H1 (cell line): Measurements from ENCODE around the gene DPEP2NB. TPM values are rescaled to one million over a fixed set of nuclear protein-coding genes. Genes with fewer than 3 reads are reported as not detected.

ENCODE experiments used
- CTCF ChIA-PET: fragments of 300-600 bp; sonication (Branson Sonifier 250); formaldehyde crosslinking; loops from one replicate; lab custom pipeline; 2021; ENCODE audit not compliant: partially characterized antibody; lab: Charles Lee
- POLR2A ChIA-PET: fragments of 300-600 bp; sonication (Branson Sonifier 250); formaldehyde crosslinking; loops from one replicate; lab custom pipeline; 2021; ENCODE audit warnings: inconsistent platforms; ENCODE audit not compliant: partially characterized antibody; lab: Charles Lee
- DNase-seq, 2 experiments: peaks; one replicate each; pipeline versions ENCODE4 v3.0.0 to v3.0.0-alpha.2; 2010 to 2022; ENCODE audit warnings: low spot score in 2 of 2, low read depth in 1 of 2, mixed read lengths in 1 of 2
- FAIRE-seq: peaks from 2 replicates; lab custom pipeline; 2011; peaks lifted over from hg19 to GRCh38; lab: Jason Lieb, UNC
- H2AFZ ChIP-seq: 2 replicates; pipeline ENCODE4 v1.8.1; 2012; ENCODE audit warnings: low read length, inconsistent platforms
- H2AK5ac ChIP-seq: 2 replicates; pipeline ENCODE4 v1.6.1; 2013; ENCODE audit warnings: low read depth, low read length
- H2BK120ac ChIP-seq: replicated peaks from 2 replicates; pipeline ENCODE3; 2013; ENCODE audit warnings: low read depth, low read length, inconsistent platforms
- H2BK12ac ChIP-seq: 2 replicates; pipeline ENCODE4 v1.6.1; 2013; ENCODE audit warnings: low read depth, low read length
- H2BK15ac ChIP-seq: 2 replicates; pipeline ENCODE4 v1.6.1; 2013; ENCODE audit warnings: low read length
- H2BK20ac ChIP-seq: 2 replicates; pipeline ENCODE4 v1.6.1; 2013; ENCODE audit warnings: low read length
- H2BK5ac ChIP-seq: 2 replicates; pipeline ENCODE4 v1.6.1; 2013; ENCODE audit warnings: low read depth, low read length
- H3K14ac ChIP-seq: 2 replicates; pipeline ENCODE4 v1.6.1; 2013; ENCODE audit warnings: inconsistent platforms; ENCODE audit not compliant: insufficient read length
- H3K18ac ChIP-seq: 2 replicates; pipeline ENCODE4 v1.6.1; 2013; ENCODE audit warnings: low read length; ENCODE audit errors: extremely low read depth
- H3K23ac ChIP-seq: 2 replicates; pipeline ENCODE4 v1.6.1; 2013; ENCODE audit warnings: inconsistent platforms; ENCODE audit not compliant: insufficient read length
- H3K23me2 ChIP-seq: 2 replicates; pipeline ENCODE4 v1.6.1; 2013; ENCODE audit warnings: low read depth, low read length
- H3K27ac ChIP-seq: 2 replicates; pipeline ENCODE4 v1.6.1; 2011; ENCODE audit warnings: low read depth, low read length, inconsistent platforms
- H3K27me3 ChIP-seq, 4 experiments: replicated peaks in 1 of 4; 1 replicate in 1 of 4; 2 replicates in 3 of 4; pipeline versions ENCODE4 v1.6.1 to v1.8.1; 2011 to 2013; ENCODE audit warnings: low read length in 3 of 4, mild to moderate bottlenecking in 3 of 4, inconsistent platforms in 2 of 4, mixed read lengths in 2 of 4, moderate library complexity in 1 of 4; ENCODE audit not compliant: control insufficient read depth in 3 of 4, insufficient read depth in 3 of 4; ENCODE audit errors: extremely low read depth in 1 of 4
- H3K36me3 ChIP-seq, 4 experiments: 2 replicates each; pipeline versions ENCODE4 v1.6.1 to v1.8.1; 2011 to 2013; ENCODE audit warnings: mild to moderate bottlenecking in 4 of 4, low read length in 3 of 4, moderate library complexity in 2 of 4, control low read depth in 1 of 4, inconsistent platforms in 1 of 4; ENCODE audit not compliant: insufficient read depth in 4 of 4, control insufficient read depth in 2 of 4
- H3K4ac ChIP-seq: replicated peaks from 2 replicates; pipeline ENCODE3; 2013; ENCODE audit warnings: low read length, low read depth, mixed read lengths, inconsistent platforms; ENCODE audit not compliant: insufficient read length
- H3K4me1 ChIP-seq, 4 experiments: replicated peaks in 1 of 4; 1 replicate in 1 of 4; 2 replicates in 3 of 4; pipeline versions ENCODE4 v1.6.1 to v1.8.1; 2011 to 2013; ENCODE audit warnings: low read length in 3 of 4, inconsistent platforms in 2 of 4, mixed read lengths in 1 of 4; ENCODE audit not compliant: insufficient read depth in 4 of 4, control insufficient read depth in 3 of 4
- H3K4me2 ChIP-seq, 2 experiments: 2 replicates each; pipeline versions ENCODE4 v1.6.1 to v1.8.1; 2011 to 2013; ENCODE audit warnings: low read depth in 2 of 2, low read length in 2 of 2, control low read depth in 1 of 2, inconsistent platforms in 1 of 2, mild to moderate bottlenecking in 1 of 2; ENCODE audit not compliant: insufficient read depth in 1 of 2
- H3K4me3 ChIP-seq, 4 experiments: fragments of 200-600, 300-600 bp in 1 of 4; sonication (generic), shearing (Covaris generic), sonication (Bioruptor Twin) in 1 of 4; 2 replicates each; pipeline versions ENCODE4 v1.5.1 to v1.8.1; 2011 to 2016; ENCODE audit warnings: low read length in 4 of 4, low read depth in 3 of 4, control low read depth in 2 of 4, inconsistent platforms in 2 of 4, mild to moderate bottlenecking in 2 of 4, mixed read lengths in 1 of 4, moderate library complexity in 1 of 4; ENCODE audit not compliant: insufficient read depth in 2 of 4; ENCODE audit errors: extremely low read depth in 1 of 4
- H3K56ac ChIP-seq: replicated peaks from 2 replicates; pipeline ENCODE3; 2013; ENCODE audit warnings: low read depth, mild to moderate bottlenecking, mixed read lengths, low read length, inconsistent platforms; ENCODE audit not compliant: insufficient read length
- H3K79me1 ChIP-seq: 2 replicates; pipeline ENCODE4 v1.6.1; 2013; ENCODE audit warnings: low read depth, low read length, control low read depth
- H3K79me2 ChIP-seq, 2 experiments: 2 replicates each; pipeline versions ENCODE4 v1.6.1 to v1.8.1; 2012 to 2013; ENCODE audit warnings: low read length in 2 of 2, mild to moderate bottlenecking in 2 of 2, inconsistent platforms in 1 of 2; ENCODE audit not compliant: insufficient read depth in 2 of 2, control insufficient read depth in 1 of 2
- H3K9ac ChIP-seq, 4 experiments: replicated peaks in 1 of 4; 1 replicate in 1 of 4; 2 replicates in 3 of 4; pipeline versions ENCODE4 v1.6.1 to v1.8.1; 2011 to 2013; ENCODE audit warnings: low read depth in 3 of 4, low read length in 3 of 4, control low read depth in 2 of 4, mild to moderate bottlenecking in 2 of 4, moderate library complexity in 2 of 4, inconsistent platforms in 1 of 4; ENCODE audit errors: extremely low read depth in 1 of 4
- H3K9me3 ChIP-seq, 2 experiments: 2 replicates each; pipeline versions ENCODE4 v1.6.1 to v1.8.1; 2012 to 2013; ENCODE audit warnings: mild to moderate bottlenecking in 2 of 2, moderate library complexity in 2 of 2, control low read depth in 1 of 2, inconsistent platforms in 1 of 2, low read depth in 1 of 2, low read length in 1 of 2, mixed read lengths in 1 of 2; ENCODE audit not compliant: insufficient read depth in 2 of 2
- H4K20me1 ChIP-seq, 2 experiments: replicated peaks in 1 of 2; 2 replicates each; pipeline versions ENCODE3 to v1.8.1; 2011 to 2013; ENCODE audit warnings: inconsistent platforms in 2 of 2, low read length in 2 of 2, mild to moderate bottlenecking in 1 of 2; ENCODE audit not compliant: insufficient read depth in 2 of 2, control insufficient read depth in 1 of 2
- H4K5ac ChIP-seq: 2 replicates; pipeline ENCODE4 v1.6.1; 2013; ENCODE audit warnings: low read length, low read depth, mixed read lengths, inconsistent platforms; ENCODE audit not compliant: insufficient read length
- H4K8ac ChIP-seq: 2 replicates; pipeline ENCODE4 v1.8.0; 2013; ENCODE audit warnings: mild to moderate bottlenecking, moderate library complexity, low read length, inconsistent platforms; ENCODE audit not compliant: insufficient read depth; ENCODE audit errors: extremely low read depth
- H4K91ac ChIP-seq: replicated peaks from 2 replicates; pipeline ENCODE3; 2013; ENCODE audit warnings: low read length, mixed read lengths, inconsistent platforms; ENCODE audit not compliant: insufficient read length
- CEBPB ChIP-seq: IDR thresholded peaks from 2 replicates; pipeline ENCODE4 v1.6.1; 2012; ENCODE audit warnings: low read depth, low read length
- E2F6 ChIP-seq: IDR thresholded peaks from 2 replicates; pipeline ENCODE4 v1.6.1; 2012; ENCODE audit warnings: inconsistent platforms
- KDM1A ChIP-seq: fragments of 200-600, 300-600 bp; sonication (generic); IDR thresholded peaks from 2 replicates; pipeline ENCODE4 v1.7.1; 2016; ENCODE audit warnings: mild to moderate bottlenecking, low read length, borderline replicate concordance
- KDM4A ChIP-seq: IDR thresholded peaks from one replicate; pipeline ENCODE4 v1.7.1; 2012; ENCODE audit warnings: low read depth, mild to moderate bottlenecking, moderate library complexity, low read length, inconsistent platforms; ENCODE audit not compliant: severe bottlenecking
- MAX ChIP-seq: IDR thresholded peaks from 2 replicates; pipeline ENCODE4 v1.6.1; 2012; ENCODE audit warnings: inconsistent platforms
- NANOG ChIP-seq: IDR thresholded peaks from 2 replicates; pipeline ENCODE4 v1.6.1; 2011; ENCODE audit warnings: low read length, low read depth, mild to moderate bottlenecking, inconsistent platforms; ENCODE audit not compliant: insufficient read depth, poor library complexity, severe bottlenecking
- NRF1 ChIP-seq: IDR thresholded peaks from 2 replicates; pipeline ENCODE4 v1.6.1; 2011; ENCODE audit warnings: mild to moderate bottlenecking, low read depth, low read length, improper control_type of control experiment
- RFX5 ChIP-seq: IDR thresholded peaks from 2 replicates; pipeline ENCODE4 v1.6.1; 2011; ENCODE audit warnings: low read depth, low read length, improper control_type of control experiment, borderline replicate concordance
- SRF ChIP-seq: IDR thresholded peaks from 2 replicates; pipeline ENCODE4 v1.6.1; 2011; ENCODE audit warnings: mild to moderate bottlenecking, low read depth, low read length, moderate library complexity
- USF2 ChIP-seq: IDR thresholded peaks from 2 replicates; pipeline ENCODE4 v1.6.1; 2011; ENCODE audit warnings: low read length, improper control_type of control experiment
- WGBS, 2 experiments: shearing (Covaris generic) in 1 of 2; methylation state at CpG; one replicate each; pipeline versions ENCODE4 v1.1.6 to v1.1.7; 2013 to 2015; ENCODE audit warnings: low lambda C conversion rate in 2 of 2, mixed read lengths in 2 of 2, inconsistent platforms in 1 of 2, low coverage in 1 of 2, missing lambda C conversion rate in 1 of 2; ENCODE audit not compliant: insufficient replicate concordance in 2 of 2, insufficient coverage in 1 of 2, insufficient read length in 1 of 2; ENCODE audit errors: extremely low coverage in 1 of 2, missing lambda C conversion rate in 1 of 2; 5-methylcytosine and 5-hydroxymethylcytosine counted together
- polyA plus RNA-seq, 7 experiments: library from polyadenylated mRNA; depleted of rRNA in 3 of 7; stranded (reverse) in 5 of 7; unstranded in 2 of 7; fragments of >200 nt in 5 of 7; fragments of 200-250 nt in 2 of 7; gene quantifications; 1 replicate in 5 of 7; 2 replicates in 1 of 7; 4 replicates in 1 of 7; pipeline versions ENCODE4 v1.2.1 to v1.2.3, GENCODE V29; 2011 to 2013; ENCODE audit warnings: missing spikeins in 2 of 7, mixed read lengths in 2 of 7
- total RNA-seq: library from RNA; stranded (reverse); fragmentation: NEBNext Ultra II Directional; extraction: Animal tissue kit (Norgen Biotek cat#: 25700); gene quantifications from 2 replicates; pipeline ENCODE4 v1.2.1, GENCODE V29; 2021

The DPEP2NB gene
- total and polyA plus RNA-seq, 2 of the 8 experiments (the other 6 are each of a cell fraction or from before 2014, with no cell fraction given), result not detected

- H2BK120ac ChIP-seq, result no peak overlapping the region
- no peak overlapping the region for H2AFZ ChIP-seq
- H3K79me1 ChIP-seq, result no peaks in the 10 kb centered on the region; the same call in 1 of the 2 replicates
- H3K9ac ChIP-seq, result no peak overlapping the region
- no peak overlapping the region for H4K91ac ChIP-seq
- H2AK5ac ChIP-seq, result no peak overlapping the region
- FAIRE-seq (no peak), DNase-seq (no peak)
- H3K36me3 ChIP-seq, result peaks cover 2 to 6% (median 3%) of the 10 kb centered on the region in 4 experiments; a peak in 4 of 8 replicates
- no peak overlapping the region for H3K4ac ChIP-seq
- no peak overlapping the region for H2BK12ac ChIP-seq
- no peak overlapping the region for H3K4me2 ChIP-seq
- ChIA-PET CTCF (interaction anchor here (0.6 to 3.0 kb wide), 6 partner anchors 10 to 96 kb away, joined by 3 to 10 read pairs (median 4); no protein-coding TSS in a partner anchor), POLR2A (interaction anchor here (1.1 to 3.6 kb wide), 2 partner anchors 12 to 15 kb away, joined by 3 to 17 read pairs; partner anchors contain the start of genes DDX28 and DUS2)
- no peak overlapping the region for H4K5ac ChIP-seq
- no peak overlapping the region for H2BK15ac ChIP-seq
- H3K23ac ChIP-seq, result no peak overlapping the region
- no peak overlapping the region for H3K27ac ChIP-seq
- H3K9me3 ChIP-seq, result no peaks in the 10 kb centered on the region
- no peak overlapping the region for H2BK5ac ChIP-seq
- no peaks in the 10 kb centered on the region for H3K23me2 ChIP-seq
- H4K20me1 ChIP-seq, result no peaks in the 10 kb centered on the region
- H3K4me1 ChIP-seq, result no peaks in the 10 kb centered on the region
- WGBS, 2 experiments, result 92% methylated on average over 9 of the region's 9 CpGs; no CpG with 5 or more reads in 1 of the 2 experiments
- no peak overlapping the region for H3K14ac ChIP-seq
- H3K56ac ChIP-seq, result no peak overlapping the region
- H3K79me2 ChIP-seq, result no peaks in the 10 kb centered on the region
- no peak overlapping the region for H3K18ac ChIP-seq
- no peaks in the 10 kb centered on the region for H3K27me3 ChIP-seq
- H4K8ac ChIP-seq, result no peak overlapping the region
- H2BK20ac ChIP-seq, result no peak overlapping the region
- H3K4me3 ChIP-seq, result no peak overlapping the region
- no peak for TF ChIP-seq KDM1A
- TF ChIP-seq RFX5, result no peak
- no peak for TF ChIP-seq CEBPB
- no peak for TF ChIP-seq NRF1
- TF ChIP-seq E2F6, result no peak
- TF ChIP-seq SRF, result no peak
- no peak for TF ChIP-seq USF2
- no peak for TF ChIP-seq KDM4A
- TF ChIP-seq MAX, result no peak
- no peak for TF ChIP-seq NANOG
Measured at GRCh38 chr16:68037841-68038597, 22.3 kb upstream of the DPEP2NB start.
